ENCODE measurements around the gene URM1. TPM values are rescaled to one million over a fixed set of nuclear protein-coding genes. Genes with fewer than 3 reads are reported as not detected.

URM1 gene
- total RNA-seq = 10 to 100 TPM; 65.1 to 78.1 TPM

- Mint-ChIP-seq H3K9me3 (no peaks in the 10 kb centered on the region), H3K4me3 (peak within 1 kb of the TSS; percentile 86), H3K36me3 (ENCODE audit: low read depth) (peaks cover 6% of the 10 kb centered on the region), H3K27me3 (no peaks in the 10 kb centered on the region), H3K4me1 (peaks cover 32% of the 10 kb centered on the region), H3K27ac (peak within 1 kb of the TSS; percentile 94)
- ChIA-PET POLR2A (interaction anchor here (0.6 kb wide), 1 partner anchor 46 kb away, joined by 3 read pairs; no protein-coding TSS in a partner anchor), CTCF (interaction anchor here (0.5 to 3.7 kb wide), 12 partner anchors 9 to 232 kb away, joined by 3 to 27 read pairs (median 4); partner anchors contain the start of gene CERCAM)
- peak; percentile 97 for DNase-seq
These were observed at the start of gene URM1 for GRCh38 chr9:128370752-128371629. URM1 (plus strand) TSS chr9:128371374; CDS start chr9:128371381, 7 bp downstream.

DNA sequence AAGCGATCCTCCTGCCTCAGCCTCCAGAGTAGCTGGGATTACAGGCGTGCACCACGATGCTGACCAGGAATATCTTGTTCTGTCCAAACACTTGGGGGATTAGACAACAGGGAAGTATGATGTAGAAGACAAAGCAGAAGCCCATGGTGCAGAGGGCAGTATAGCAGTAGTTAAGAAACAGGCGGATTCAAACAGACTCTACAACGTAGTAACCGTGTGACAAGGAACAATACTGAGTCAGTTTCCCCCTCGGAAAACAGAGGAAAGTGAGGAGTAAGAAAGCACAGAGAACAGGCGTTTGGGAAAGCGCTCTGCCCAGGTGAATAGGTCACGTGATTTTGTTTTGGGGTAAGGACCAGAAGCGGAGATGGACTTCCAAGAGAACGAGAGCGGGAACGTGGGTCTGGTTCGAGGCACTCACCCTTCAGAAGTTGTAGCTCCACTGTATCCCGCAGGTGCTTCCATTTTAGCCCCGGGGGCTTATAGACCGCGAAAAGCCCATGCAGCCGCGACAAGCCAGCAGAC, 49.2 kb upstream of the URM1 start:
- DNase-seq = no peak
- peak overlapping the region; percentile 95 for H3K27ac Mint-ChIP-seq
- H3K27me3 Mint-ChIP-seq = no peaks in the 10 kb centered on the region
- ChIA-PET POLR2A (no interaction called here), CTCF (interaction anchor here (0.6 kb wide), 1 partner anchor 464 kb away, joined by 3 read pairs; no protein-coding TSS in a partner anchor)
- H3K36me3 Mint-ChIP-seq (ENCODE audit: low read depth) = peaks cover 2% of the 10 kb centered on the region
- no peaks in the 10 kb centered on the region for H3K9me3 Mint-ChIP-seq
- peaks cover 30% of the 10 kb centered on the region for H3K4me1 Mint-ChIP-seq
- peak overlapping the region; percentile 96 for H3K4me3 Mint-ChIP-seq

DNA sequence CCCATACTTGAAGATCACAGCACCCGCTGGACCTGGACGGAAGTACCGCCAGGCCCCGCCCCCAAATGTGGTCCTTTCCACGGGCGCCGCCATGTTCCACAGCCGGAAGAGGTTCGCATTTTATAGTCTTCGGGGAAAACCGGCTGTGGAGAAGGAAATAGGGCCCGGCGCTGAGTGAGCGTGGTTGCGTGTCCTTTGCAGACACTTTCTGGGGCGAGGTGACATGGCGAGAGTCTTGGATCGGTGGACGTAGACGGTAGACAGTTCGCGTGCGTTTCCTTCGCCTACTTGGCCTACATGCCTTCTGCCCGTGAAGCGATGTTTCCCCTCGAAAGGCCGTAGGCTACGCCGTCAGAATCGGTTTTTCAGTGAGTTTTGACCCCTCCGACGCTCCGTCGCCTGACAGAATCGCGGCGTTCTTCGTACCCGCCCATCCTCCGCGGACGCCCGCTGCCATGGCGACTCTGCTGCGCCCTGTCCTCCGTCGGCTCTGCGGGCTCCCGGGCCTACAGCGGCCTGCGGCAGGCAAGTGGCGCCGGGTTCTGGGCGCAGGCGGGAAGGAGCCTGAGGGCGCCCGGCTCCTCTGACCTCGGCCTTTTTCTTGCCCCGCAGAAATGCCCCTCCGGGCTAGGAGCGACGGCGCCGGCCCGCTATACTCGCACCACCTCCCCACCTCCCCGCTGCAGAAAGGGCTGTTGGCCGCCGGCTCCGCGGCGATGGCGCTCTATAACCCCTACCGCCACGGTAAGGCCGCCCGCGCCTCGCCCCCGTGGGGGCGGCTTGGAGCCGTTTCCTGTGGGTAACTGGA, 48.6 kb upstream of the URM1 start, which contains the start of the genes COQ4 and TRUB2:
Gene COQ4 (plus strand): TSS at position 436 of the 808 bp plus-strand sequence. CDS start 20 bp downstream, at position 456.
Gene TRUB2 (minus strand): TSS at position 44 of the 808 bp plus-strand sequence. CDS start 39 bp downstream, at position 5.
- no peaks in the 10 kb centered on the region for H3K27me3 Mint-ChIP-seq
- peak within 1 kb of the TSS; percentile 96 for H3K4me3 Mint-ChIP-seq
- CTCF ChIA-PET = no interaction called here
- POLR2A ChIA-PET = no interaction called here
- H3K9me3 Mint-ChIP-seq = no peaks in the 10 kb centered on the region
- H3K4me1 Mint-ChIP-seq = peaks cover 30% of the 10 kb centered on the region
- no peaks in the 10 kb centered on the region for H3K36me3 Mint-ChIP-seq (ENCODE audit: low read depth)
- peak; percentile 95 for DNase-seq
- peak within 1 kb of the TSS; percentile 95 for H3K27ac Mint-ChIP-seq

GRCh38 chr9:128323212-128323730, 47.9 kb upstream of the URM1 start:
- H3K36me3 Mint-ChIP-seq (ENCODE audit: low read depth) = no peaks in the 10 kb centered on the region
- no peaks in the 10 kb centered on the region for H3K9me3 Mint-ChIP-seq
- H3K4me3 Mint-ChIP-seq = peak overlapping the region; percentile 96
- no peaks in the 10 kb centered on the region for H3K27me3 Mint-ChIP-seq
- H3K27ac Mint-ChIP-seq = peak overlapping the region; percentile 95
- no peak for DNase-seq
- ChIA-PET CTCF (no interaction called here), POLR2A (no interaction called here)
- H3K4me1 Mint-ChIP-seq = peaks cover 30% of the 10 kb centered on the region

GRCh38 chr9:128323791-128324190, 47.4 kb upstream of the URM1 start:
- Mint-ChIP-seq H3K36me3 (ENCODE audit: low read depth) (no peaks in the 10 kb centered on the region), H3K27me3 (no peaks in the 10 kb centered on the region), H3K4me3 (peak overlapping the region; percentile 96), H3K9me3 (no peaks in the 10 kb centered on the region), H3K4me1 (peaks cover 30% of the 10 kb centered on the region), H3K27ac (peak overlapping the region; percentile 95)
- POLR2A ChIA-PET = no interaction called here
- CTCF ChIA-PET = no interaction called here
- DNase-seq = no peak

- no peaks in the 10 kb centered on the region for H3K36me3 Mint-ChIP-seq (ENCODE audit: low read depth)
- CTCF ChIA-PET = interaction anchor here (0.8 to 1.2 kb wide), 2 partner anchors 18 to 38 kb away, joined by 3 to 4 read pairs; no protein-coding TSS in a partner anchor
- POLR2A ChIA-PET = no interaction called here
- H3K4me3 Mint-ChIP-seq = peak overlapping the region; percentile 96
- no peaks in the 10 kb centered on the region for H3K27me3 Mint-ChIP-seq
- no peaks in the 10 kb centered on the region for H3K9me3 Mint-ChIP-seq
- H3K4me1 Mint-ChIP-seq = peaks cover 30% of the 10 kb centered on the region
- H3K27ac Mint-ChIP-seq = peak overlapping the region; percentile 50
- no peak for DNase-seq
These were observed 46.8 kb upstream of the URM1 start for GRCh38 chr9:128324401-128324800.

DNA sequence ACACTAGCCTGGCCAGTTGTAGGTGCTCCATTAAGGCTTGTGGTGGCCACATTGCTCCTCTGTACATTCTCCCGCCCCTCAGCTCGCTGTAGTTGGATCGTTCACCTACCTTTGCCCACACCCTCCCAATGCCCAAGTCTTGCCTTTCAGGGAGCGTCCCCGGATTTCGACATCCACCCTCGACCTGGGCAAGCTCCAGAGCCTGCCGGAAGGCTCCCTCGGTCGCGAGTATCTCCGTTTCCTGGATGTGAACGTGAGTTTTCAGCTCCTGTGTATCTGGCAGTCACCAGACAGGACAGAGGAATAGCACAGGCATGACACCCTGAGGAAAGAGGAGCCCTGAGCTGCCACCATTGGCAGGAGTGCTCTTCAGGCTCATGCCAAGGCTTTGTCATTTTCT, 45.5 kb upstream of the URM1 start:
- H3K4me1 Mint-ChIP-seq = peaks cover 30% of the 10 kb centered on the region
- ChIA-PET CTCF (interaction anchor here (1.1 to 1.2 kb wide), 2 partner anchors 11 to 37 kb away, joined by 3 to 5 read pairs; no protein-coding TSS in a partner anchor), POLR2A (interaction anchor here (0.5 kb wide), 1 partner anchor 46 kb away, joined by 3 read pairs; the partner anchor contains the start of gene URM1)
- DNase-seq = no peak
- H3K9me3 Mint-ChIP-seq = no peaks in the 10 kb centered on the region
- no peak overlapping the region for H3K4me3 Mint-ChIP-seq
- no peaks in the 10 kb centered on the region for H3K27me3 Mint-ChIP-seq
- no peaks in the 10 kb centered on the region for H3K36me3 Mint-ChIP-seq (ENCODE audit: low read depth)
- H3K27ac Mint-ChIP-seq = no peak overlapping the region

GRCh38 chr9:128333451-128333869, 37.7 kb upstream of the URM1 start:
- no peaks in the 10 kb centered on the region for H3K36me3 Mint-ChIP-seq (ENCODE audit: low read depth)
- H3K27me3 Mint-ChIP-seq = no peaks in the 10 kb centered on the region
- ChIA-PET CTCF (interaction anchor here (0.6 to 1.0 kb wide), 3 partner anchors 8 to 784 kb away, joined by 3 to 7 read pairs (median 3); no protein-coding TSS in a partner anchor), POLR2A (no interaction called here)
- H3K4me3 Mint-ChIP-seq = no peak overlapping the region
- H3K4me1 Mint-ChIP-seq = no peaks in the 10 kb centered on the region
- no peak overlapping the region for H3K27ac Mint-ChIP-seq
- DNase-seq = no peak
- no peaks in the 10 kb centered on the region for H3K9me3 Mint-ChIP-seq

DNA sequence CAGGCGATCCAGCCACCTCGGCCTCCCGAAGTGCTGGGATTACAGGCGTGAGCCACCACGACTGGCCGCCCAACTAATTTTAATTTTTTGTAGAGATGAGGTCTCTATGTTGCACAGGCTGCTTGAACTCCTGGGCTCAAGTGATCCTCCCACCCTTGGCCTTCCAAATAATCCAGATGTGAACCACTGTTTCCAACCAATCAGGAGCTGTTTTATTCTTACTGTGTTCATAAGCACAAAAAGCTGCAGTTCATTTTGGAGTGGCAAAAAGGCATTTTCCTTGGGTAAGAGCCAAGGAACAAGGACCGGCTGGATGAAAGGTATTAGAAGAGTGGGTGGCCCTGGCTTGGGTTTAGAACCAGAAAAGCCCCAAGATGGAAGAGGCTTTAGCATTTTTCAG, 36.0 kb upstream of the URM1 start:
- no peaks in the 10 kb centered on the region for H3K9me3 Mint-ChIP-seq
- no peak overlapping the region for H3K4me3 Mint-ChIP-seq
- no peaks in the 10 kb centered on the region for H3K36me3 Mint-ChIP-seq (ENCODE audit: low read depth)
- H3K4me1 Mint-ChIP-seq = peaks cover 7% of the 10 kb centered on the region
- CTCF ChIA-PET = interaction anchor here (1.0 to 3.9 kb wide), 2 partner anchors 16 to 27 kb away, joined by 4 to 14 read pairs; no protein-coding TSS in a partner anchor
- no peaks in the 10 kb centered on the region for H3K27me3 Mint-ChIP-seq
- POLR2A ChIA-PET = no interaction called here
- no peak overlapping the region for H3K27ac Mint-ChIP-seq
- DNase-seq = no peak

- no peak for DNase-seq
- ChIA-PET CTCF (interaction anchor here (0.5 to 3.9 kb wide), 4 partner anchors 11 to 347 kb away, joined by 3 to 14 read pairs (median 4); no protein-coding TSS in a partner anchor), POLR2A (no interaction called here)
- Mint-ChIP-seq H3K4me3 (no peak overlapping the region), H3K9me3 (no peaks in the 10 kb centered on the region), H3K27me3 (no peaks in the 10 kb centered on the region), H3K36me3 (ENCODE audit: low read depth) (no peaks in the 10 kb centered on the region), H3K4me1 (peaks cover 7% of the 10 kb centered on the region), H3K27ac (no peak overlapping the region)
These were observed 35.3 kb upstream of the URM1 start for GRCh38 chr9:128335914-128336313.

DNA sequence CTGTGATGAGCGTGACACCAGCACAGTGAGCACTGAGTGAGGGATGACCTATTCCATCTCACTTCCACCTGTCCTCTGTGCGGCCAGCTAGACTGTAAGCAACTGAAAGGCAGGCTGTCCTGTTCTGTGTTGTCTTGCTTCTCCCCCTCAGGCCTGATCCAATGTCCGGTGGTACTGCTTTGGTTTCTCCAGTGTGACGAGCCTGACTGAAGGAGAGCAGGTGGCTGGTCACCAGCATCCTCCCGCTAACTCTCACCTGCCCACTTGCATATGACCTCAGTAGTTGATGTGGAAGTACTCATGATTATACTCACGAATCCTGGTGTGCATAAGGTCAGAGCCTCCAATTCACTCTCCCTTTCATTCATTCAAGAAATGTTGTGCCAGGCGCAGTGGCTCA, 33.2 kb upstream of the URM1 start:
- H3K27me3 Mint-ChIP-seq = no peaks in the 10 kb centered on the region
- ChIA-PET POLR2A (no interaction called here), CTCF (interaction anchor here (3.9 to 4.1 kb wide), 2 partner anchors 22 to 25 kb away, joined by 14 to 29 read pairs; no protein-coding TSS in a partner anchor)
- no peaks in the 10 kb centered on the region for H3K9me3 Mint-ChIP-seq
- DNase-seq = no peak
- H3K36me3 Mint-ChIP-seq (ENCODE audit: low read depth) = no peaks in the 10 kb centered on the region
- no peak overlapping the region for H3K4me3 Mint-ChIP-seq
- H3K27ac Mint-ChIP-seq = no peak overlapping the region
- peaks cover 15% of the 10 kb centered on the region for H3K4me1 Mint-ChIP-seq
